Ascending aorta (tissue), 2 donors: ENCODE results near the gene TARS2. TPM values are rescaled to one million over a fixed set of nuclear protein-coding genes. Genes with fewer than 3 reads are reported as not detected.

Source experiments
- DNase-seq, 2 donors: peaks; one replicate each; pipeline ENCODE4 v3.0.0-alpha.2; 2019; ENCODE audit warnings: low spot score in 2 of 2
- H3K27ac ChIP-seq, 2 donors: fragments of 200-600 bp; sonication (generic); one replicate each; pipeline ENCODE4 v1.5.1; 2016 to 2017; ENCODE audit warnings: mild to moderate bottlenecking in 1 of 2
- H3K27me3 ChIP-seq: fragments of 200-600 bp; sonication (generic); one replicate; pipeline ENCODE4 v1.5.1; 2017
- H3K36me3 ChIP-seq, 2 donors: fragments of 200-600 bp; sonication (generic); one replicate each; pipeline ENCODE4 v1.5.1; 2016
- H3K4me1 ChIP-seq, 2 donors: fragments of 200-600 bp; sonication (generic); one replicate each; pipeline ENCODE4 v1.5.1; 2016 to 2017; ENCODE audit warnings: mild to moderate bottlenecking in 1 of 2
- H3K4me3 ChIP-seq, 2 donors: fragments of 200-600 bp; sonication (generic); one replicate each; pipeline ENCODE4 v1.5.1; 2016 to 2017; ENCODE audit warnings: mild to moderate bottlenecking in 1 of 2
- H3K9me3 ChIP-seq, 2 donors: fragments of 200-600 bp; sonication (generic); one replicate each; pipeline ENCODE4 v1.5.1; 2016
- intact Hi-C: fragments of 100-400 bp; cut with DNase I; formaldehyde crosslinking; loops from one replicate; pipeline ENCODE4 v1.15.1; 2023
- total RNA-seq: library from RNA; depleted of rRNA; stranded (reverse); fragments of >200 nt; gene quantifications from one replicate; pipeline ENCODE4 v1.1.0, GENCODE V29; 2016
- TF ChIP-seq, protein P1 (sequence below), 3 experiments: fragments of 200-600 bp in 2 of 3; fragments of 450-650 bp in 1 of 3; sonication (generic) in 2 of 3; IDR thresholded peaks; one replicate each; pipeline ENCODE4 v1.5.1; 2016 to 2019; ENCODE audit warnings: antibody characterized with exemption in 3 of 3, mild to moderate bottlenecking in 1 of 3, moderate library complexity in 1 of 3

TARS2 gene
- total RNA-seq, 1 donor from 2014 or later, result 10.9 TPM

DNA sequence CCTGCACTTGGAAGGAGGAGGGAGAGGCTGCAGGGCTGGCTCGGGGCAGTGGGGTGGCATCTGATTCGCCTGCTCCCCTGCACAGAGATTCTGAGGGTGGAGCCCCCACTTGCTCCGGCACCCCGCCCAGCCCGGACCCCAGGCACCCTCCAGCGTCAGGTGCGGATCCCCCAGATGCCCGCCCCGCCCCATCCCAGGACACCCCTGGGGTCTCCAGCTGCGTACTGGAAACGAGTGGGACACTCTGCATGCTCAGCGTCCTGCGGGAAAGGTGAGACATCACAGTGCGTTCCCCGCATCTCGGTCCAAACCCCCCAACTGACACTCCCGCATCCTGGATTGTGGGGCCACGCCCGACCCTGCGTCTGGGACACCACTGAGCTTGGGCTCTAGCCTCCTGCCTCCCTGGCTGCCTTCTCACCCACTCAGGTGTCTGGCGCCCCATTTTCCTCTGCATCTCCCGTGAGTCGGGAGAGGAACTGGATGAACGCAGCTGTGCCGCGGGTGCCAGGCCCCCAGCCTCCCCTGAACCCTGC lies 69.9 kb downstream of the TARS2 start:
- Histone ChIP-seq H3K36me3 (peaks cover 7 to 36% of the 10 kb centered on the region in 2 donors), H3K27ac (no peak overlapping the region), H3K4me1 (peaks cover 28 to 51% of the 10 kb centered on the region in 2 donors), H3K9me3 (no peaks in the 10 kb centered on the region), H3K4me3 (no peak overlapping the region), H3K27me3 (no peaks in the 10 kb centered on the region)
- DNase-seq, result no peak
- TF ChIP-seq, protein P1, sequence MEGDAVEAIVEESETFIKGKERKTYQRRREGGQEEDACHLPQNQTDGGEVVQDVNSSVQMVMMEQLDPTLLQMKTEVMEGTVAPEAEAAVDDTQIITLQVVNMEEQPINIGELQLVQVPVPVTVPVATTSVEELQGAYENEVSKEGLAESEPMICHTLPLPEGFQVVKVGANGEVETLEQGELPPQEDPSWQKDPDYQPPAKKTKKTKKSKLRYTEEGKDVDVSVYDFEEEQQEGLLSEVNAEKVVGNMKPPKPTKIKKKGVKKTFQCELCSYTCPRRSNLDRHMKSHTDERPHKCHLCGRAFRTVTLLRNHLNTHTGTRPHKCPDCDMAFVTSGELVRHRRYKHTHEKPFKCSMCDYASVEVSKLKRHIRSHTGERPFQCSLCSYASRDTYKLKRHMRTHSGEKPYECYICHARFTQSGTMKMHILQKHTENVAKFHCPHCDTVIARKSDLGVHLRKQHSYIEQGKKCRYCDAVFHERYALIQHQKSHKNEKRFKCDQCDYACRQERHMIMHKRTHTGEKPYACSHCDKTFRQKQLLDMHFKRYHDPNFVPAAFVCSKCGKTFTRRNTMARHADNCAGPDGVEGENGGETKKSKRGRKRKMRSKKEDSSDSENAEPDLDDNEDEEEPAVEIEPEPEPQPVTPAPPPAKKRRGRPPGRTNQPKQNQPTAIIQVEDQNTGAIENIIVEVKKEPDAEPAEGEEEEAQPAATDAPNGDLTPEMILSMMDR (IDR thresholded peaks at IDR 0.05), result no peak
- intact Hi-C loops, result loop anchor here (10.0 kb wide), 3 partner anchors 138 to 418 kb away; partner anchors contain the start of genes ARNT, CERS2 and GOLPH3L

Other genes with a start within 250 kb of the TARS2 start
- not detected for gene CA14, start 229.6 kb upstream of the TARS2 start, total RNA-seq
- gene APH1A, start 218.4 kb upstream of the TARS2 start, total RNA-seq, result 73.1 TPM
- 3.7 TPM for gene C1orf54, start 214.6 kb upstream of the TARS2 start, total RNA-seq
- 0.64 TPM for gene CIART, start 204.9 kb upstream of the TARS2 start, total RNA-seq
- gene MRPS21, start 193.6 kb upstream of the TARS2 start, total RNA-seq, result 17.1 TPM
- 19.5 TPM for gene PRPF3, start 165.9 kb upstream of the TARS2 start, total RNA-seq
- gene RPRD2, start 123.3 kb upstream of the TARS2 start, total RNA-seq, result 13.7 TPM
- gene ECM1, start 20.7 kb downstream of the TARS2 start, total RNA-seq, result 55.8 TPM
- not detected for gene FALEC, start 28.3 kb downstream of the TARS2 start, total RNA-seq
- gene ADAMTSL4, start 62.0 kb downstream of the TARS2 start, total RNA-seq, result 85.3 TPM
- 394 TPM for gene MCL1, start 92.2 kb downstream of the TARS2 start, total RNA-seq
- gene ENSA, start 142.2 kb downstream of the TARS2 start, total RNA-seq, result 138 TPM
- gene GOLPH3L, start 209.7 kb downstream of the TARS2 start, total RNA-seq, result 14.7 TPM
- not detected for gene HORMAD1, start 233.5 kb downstream of the TARS2 start, total RNA-seq